NB4 (cell line): ENCODE data around the gene HS3ST5.

Experiments used
- MYC ChIP-seq: IDR thresholded peaks from 2 replicates; pipeline ENCODE4 v1.6.1; 2011; ENCODE audit warnings: low read depth, low read length
- POLR2A ChIP-seq: IDR thresholded peaks from 2 replicates; pipeline ENCODE4 v1.6.1; 2011; ENCODE audit warnings: mild to moderate bottlenecking; ENCODE audit not compliant: insufficient read length; ENCODE audit errors: extremely low read depth
- TF ChIP-seq, protein P1 (sequence below): IDR thresholded peaks from one replicate; pipeline ENCODE4 v1.5.1; 2012; ENCODE audit warnings: low read depth, low read length

DNA sequence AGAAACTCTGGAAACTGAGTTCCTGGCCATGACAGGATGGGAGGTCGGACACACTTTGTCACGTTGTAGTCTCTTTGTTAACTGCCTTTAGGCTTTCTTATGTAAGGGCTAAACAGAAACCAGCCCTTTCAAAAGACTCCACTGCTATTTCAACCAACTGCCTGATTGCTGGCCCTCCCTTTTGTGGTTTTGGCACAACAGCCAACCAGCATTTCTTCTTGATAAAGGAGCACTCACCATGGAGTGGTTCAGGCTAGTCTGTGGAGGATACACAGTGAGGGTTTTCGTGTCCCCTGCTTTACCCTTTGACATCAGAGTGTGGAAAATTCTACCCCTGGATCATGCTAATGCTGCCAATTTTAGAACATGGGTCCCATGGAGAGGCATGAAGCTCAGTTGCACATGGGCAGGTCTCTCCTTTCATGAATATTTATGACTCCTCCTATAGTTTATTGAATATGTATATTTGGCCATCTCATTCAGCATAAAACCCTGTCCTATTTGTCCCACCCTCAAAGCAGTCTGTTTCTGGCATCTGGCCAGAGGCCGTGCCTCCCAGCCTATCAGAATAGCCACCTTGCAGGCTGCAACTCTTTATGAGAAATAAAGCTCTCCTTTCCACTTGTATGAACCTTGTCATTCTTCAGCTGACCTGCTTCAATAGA lies 148.3 kb downstream of the HS3ST5 start:
- TF ChIP-seq, protein P1, sequence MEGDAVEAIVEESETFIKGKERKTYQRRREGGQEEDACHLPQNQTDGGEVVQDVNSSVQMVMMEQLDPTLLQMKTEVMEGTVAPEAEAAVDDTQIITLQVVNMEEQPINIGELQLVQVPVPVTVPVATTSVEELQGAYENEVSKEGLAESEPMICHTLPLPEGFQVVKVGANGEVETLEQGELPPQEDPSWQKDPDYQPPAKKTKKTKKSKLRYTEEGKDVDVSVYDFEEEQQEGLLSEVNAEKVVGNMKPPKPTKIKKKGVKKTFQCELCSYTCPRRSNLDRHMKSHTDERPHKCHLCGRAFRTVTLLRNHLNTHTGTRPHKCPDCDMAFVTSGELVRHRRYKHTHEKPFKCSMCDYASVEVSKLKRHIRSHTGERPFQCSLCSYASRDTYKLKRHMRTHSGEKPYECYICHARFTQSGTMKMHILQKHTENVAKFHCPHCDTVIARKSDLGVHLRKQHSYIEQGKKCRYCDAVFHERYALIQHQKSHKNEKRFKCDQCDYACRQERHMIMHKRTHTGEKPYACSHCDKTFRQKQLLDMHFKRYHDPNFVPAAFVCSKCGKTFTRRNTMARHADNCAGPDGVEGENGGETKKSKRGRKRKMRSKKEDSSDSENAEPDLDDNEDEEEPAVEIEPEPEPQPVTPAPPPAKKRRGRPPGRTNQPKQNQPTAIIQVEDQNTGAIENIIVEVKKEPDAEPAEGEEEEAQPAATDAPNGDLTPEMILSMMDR, result no peak
- TF ChIP-seq POLR2A (no peak), MYC (no peak)
